NCI-H526 (cell line): ENCODE measurements around the gene LIPH.
"Not testable (repeated sequence)": the region's sequence is repeated elsewhere in the genome, so short reads cannot be mapped to it uniquely, and the experiment has no call there.

Experiments
- DNase-seq, 2 experiments: peaks; one replicate each; lab custom pipeline; 2025; lab: John Stamatoyannopoulos, UW

Gene LIPH

GRCh38 chr3:185552358-185552877 lies at the start of gene LIPH:
Gene LIPH, minus strand, starts transcription at chr3:185552588. Its CDS starts 117 bp downstream, at chr3:185552471.
- DNase-seq, result peak in 1 of 2 experiments; percentile 25

- no peak for DNase-seq
Measured at GRCh38 chr3:185595526-185595925, 43.1 kb upstream of the LIPH start.

- DNase-seq, result no peak
Measured at GRCh38 chr3:185594073-185594472, 41.7 kb upstream of the LIPH start.

GRCh38 chr3:185586686-185587039 lies 34.3 kb upstream of the LIPH start:
- DNase-seq, result no peak

GRCh38 chr3:185585859-185586685 lies 33.7 kb upstream of the LIPH start, which contains the start of gene SENP2:
Gene SENP2, plus strand, starts transcription at chr3:185586295. Its CDS starts 119 bp downstream, at chr3:185586414.
- DNase-seq, result peak; percentile 99

- no peak for DNase-seq
Measured at GRCh38 chr3:185585518-185585858, 33.1 kb upstream of the LIPH start.

- DNase-seq, result no peak
Measured at GRCh38 chr3:185584686-185585085, 32.3 kb upstream of the LIPH start.

GRCh38 chr3:185583925-185584324 lies 31.5 kb upstream of the LIPH start:
- no peak for DNase-seq

GRCh38 chr3:185582871-185583270 lies 30.5 kb upstream of the LIPH start:
- no peak for DNase-seq

GRCh38 chr3:185582236-185582635 lies 29.8 kb upstream of the LIPH start:
- no peak for DNase-seq

GRCh38 chr3:185575108-185575869 lies 22.9 kb upstream of the LIPH start:
- peak; percentile 79 to 89 for DNase-seq

- no peak for DNase-seq
Measured at GRCh38 chr3:185572183-185572582, 19.8 kb upstream of the LIPH start.

GRCh38 chr3:185561958-185562357 lies 9.6 kb upstream of the LIPH start:
- no peak for DNase-seq

- DNase-seq, result no peak
Measured at GRCh38 chr3:185561374-185561943, 9.1 kb upstream of the LIPH start.

GRCh38 chr3:185560676-185561075 lies 8.3 kb upstream of the LIPH start:
- peak in 1 of 2 experiments; percentile 14 for DNase-seq

- DNase-seq, result no peak
Measured at GRCh38 chr3:185559706-185560090, 7.3 kb upstream of the LIPH start.

- DNase-seq, result peak in 1 of 2 experiments; percentile 21
Measured at GRCh38 chr3:185558395-185558794, 6.0 kb upstream of the LIPH start.

GRCh38 chr3:185556640-185557039 lies 4.3 kb upstream of the LIPH start:
- not testable (repeated sequence) for DNase-seq

- no peak for DNase-seq
Measured at GRCh38 chr3:185555860-185556347, 3.5 kb upstream of the LIPH start.

GRCh38 chr3:185555101-185555501 lies 2.7 kb upstream of the LIPH start:
- DNase-seq, result no peak

GRCh38 chr3:185549651-185550111 lies 2.7 kb downstream of the LIPH start:
- no peak for DNase-seq

- no peak for DNase-seq
Measured at GRCh38 chr3:185549122-185549521, 3.3 kb downstream of the LIPH start.
